SK-N-SH (cell line): ENCODE measurements around the gene CDX1.

Experiments used
- FOXM1 ChIP-seq: IDR thresholded peaks from 2 replicates; pipeline ENCODE4 v1.4.0; 2012; ENCODE audit warnings: low read depth, mild to moderate bottlenecking
- TF ChIP-seq, protein P1 (sequence below): IDR thresholded peaks from 2 replicates; pipeline ENCODE4 v1.4.0; 2012; ENCODE audit warnings: low read depth, borderline replicate concordance

DNA sequence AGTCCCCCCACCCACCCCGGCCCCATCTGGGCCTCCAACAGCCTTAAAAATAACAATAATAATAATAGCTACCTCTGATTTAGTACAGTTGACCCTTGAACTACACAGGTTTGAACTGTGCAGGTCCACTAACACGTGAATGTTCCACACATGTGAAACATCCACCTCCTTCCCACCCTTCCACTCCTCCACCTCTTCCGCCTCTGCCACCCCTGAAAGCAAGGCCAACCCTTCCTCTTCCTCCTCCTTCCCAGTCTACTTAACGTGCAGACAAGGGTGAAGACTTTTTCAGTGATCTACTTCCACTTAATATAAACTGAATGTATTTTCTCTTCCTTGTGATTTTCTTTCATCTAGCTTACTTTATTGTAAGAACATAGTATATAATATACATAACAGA lies 21.7 kb upstream of the CDX1 start:
- TF ChIP-seq, protein P1, sequence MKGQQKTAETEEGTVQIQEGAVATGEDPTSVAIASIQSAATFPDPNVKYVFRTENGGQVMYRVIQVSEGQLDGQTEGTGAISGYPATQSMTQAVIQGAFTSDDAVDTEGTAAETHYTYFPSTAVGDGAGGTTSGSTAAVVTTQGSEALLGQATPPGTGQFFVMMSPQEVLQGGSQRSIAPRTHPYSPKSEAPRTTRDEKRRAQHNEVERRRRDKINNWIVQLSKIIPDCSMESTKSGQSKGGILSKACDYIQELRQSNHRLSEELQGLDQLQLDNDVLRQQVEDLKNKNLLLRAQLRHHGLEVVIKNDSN = no peak
- no peak for TF ChIP-seq FOXM1
